ENCODE data around the gene NFXL1.
"Not testable (repeated sequence)": the region's sequence is repeated elsewhere in the genome, so short reads cannot be mapped to it uniquely, and the experiment has no call there.

NFXL1 gene

GRCh38 chr4:47914220-47914925 lies at the start of gene NFXL1:
TSS of gene NFXL1 (minus strand) at chr4:47914583. CDS start at chr4:47914203, 380 bp downstream.
- peak; percentile 98 for DNase-seq

- no peak for DNase-seq
These were observed 40.3 kb upstream of the NFXL1 start for GRCh38 chr4:47954677-47955076.

- no peak for DNase-seq
These were observed 39.9 kb upstream of the NFXL1 start for GRCh38 chr4:47954245-47954644.

- no peak for DNase-seq
These were observed 31.7 kb upstream of the NFXL1 start for GRCh38 chr4:47945930-47946726.

GRCh38 chr4:47942081-47942819 lies 27.9 kb upstream of the NFXL1 start:
- no peak for DNase-seq

- DNase-seq: no peak
These were observed 25.1 kb upstream of the NFXL1 start for GRCh38 chr4:47939456-47939855.

- DNase-seq: no peak
These were observed 22.0 kb upstream of the NFXL1 start for GRCh38 chr4:47936336-47936735.

- DNase-seq: peak; percentile 33
These were observed 19.5 kb upstream of the NFXL1 start for GRCh38 chr4:47933840-47934239.

- no peak for DNase-seq
These were observed 16.8 kb upstream of the NFXL1 start for GRCh38 chr4:47930971-47931804.

GRCh38 chr4:47929682-47930201 lies 15.4 kb upstream of the NFXL1 start:
- no peak for DNase-seq

- DNase-seq: peak; percentile 66
These were observed 12.4 kb upstream of the NFXL1 start for GRCh38 chr4:47926667-47927258.

GRCh38 chr4:47923261-47923608 lies 8.9 kb upstream of the NFXL1 start:
- not testable (repeated sequence) for DNase-seq

- not testable (repeated sequence) for DNase-seq
These were observed 8.3 kb upstream of the NFXL1 start for GRCh38 chr4:47922436-47923260.

GRCh38 chr4:47917163-47917562 lies 2.8 kb upstream of the NFXL1 start:
- DNase-seq: not testable (repeated sequence)

GRCh38 chr4:47915378-47915777 lies 995 bp upstream of the NFXL1 start:
- DNase-seq: no peak

- no peak for DNase-seq
These were observed 499 bp upstream of the NFXL1 start for GRCh38 chr4:47914926-47915237.

- no peak for DNase-seq
These were observed 543 bp downstream of the NFXL1 start for GRCh38 chr4:47913861-47914219.

GRCh38 chr4:47913330-47913729 lies 1.1 kb downstream of the NFXL1 start:
- no peak for DNase-seq

GRCh38 chr4:47907089-47907646 lies 7.2 kb downstream of the NFXL1 start:
- no peak for DNase-seq

GRCh38 chr4:47899639-47900038 lies 14.7 kb downstream of the NFXL1 start:
- DNase-seq: no peak

- no peak for DNase-seq
These were observed 22.5 kb downstream of the NFXL1 start for GRCh38 chr4:47891928-47892327.

Data from midbrain (tissue), 1 donor.